Naive B cell (primary cell): ENCODE measurements around the gene SETD7. TPM values are rescaled to one million over a fixed set of nuclear protein-coding genes. Genes with fewer than 3 reads are reported as not detected.

ENCODE experiments used
- ATAC-seq, 2 donors: fragments of 150-1000 bp; cut with Tn5 transposase; 2 replicates each; pipeline ENCODE4 v1.10.0; 2021; ENCODE audit warnings: low read depth in 2 of 2, mild to moderate bottlenecking in 2 of 2, moderate library complexity in 2 of 2
- DNase-seq: peaks from one replicate; pipeline ENCODE4 v3.0.0; 2022
- H3K27ac Mint-ChIP-seq, 6 donors: one replicate each; pipeline ENCODE4 v1.8.0; 2020 to 2022; ENCODE audit warnings: mild to moderate bottlenecking in 6 of 6, mixed read lengths in 6 of 6, moderate library complexity in 5 of 6, inconsistent platforms in 2 of 6
- H3K27me3 Mint-ChIP-seq, 3 donors: one replicate each; pipeline ENCODE4 v1.8.0; 2021 to 2022; ENCODE audit warnings: mixed read lengths in 3 of 3, mild to moderate bottlenecking in 1 of 3
- H3K36me3 Mint-ChIP-seq, 2 donors: one replicate each; pipeline ENCODE4 v1.8.0; 2020 to 2022; ENCODE audit warnings: mixed read lengths in 2 of 2, inconsistent platforms in 1 of 2, mild to moderate bottlenecking in 1 of 2
- H3K4me1 Mint-ChIP-seq, 3 donors: one replicate each; pipeline ENCODE4 v1.8.0; 2020 to 2022; ENCODE audit warnings: mixed read lengths in 3 of 3, inconsistent platforms in 1 of 3, mild to moderate bottlenecking in 1 of 3, moderate library complexity in 1 of 3
- H3K4me3 Mint-ChIP-seq, 8 donors: one replicate each; pipeline ENCODE4 v1.8.0; 2020 to 2022; ENCODE audit warnings: mild to moderate bottlenecking in 8 of 8, mixed read lengths in 8 of 8, moderate library complexity in 8 of 8, inconsistent platforms in 2 of 8
- H3K9me3 Mint-ChIP-seq, 7 donors: one replicate each; pipeline ENCODE4 v1.8.0; 2020 to 2022; ENCODE audit warnings: mixed read lengths in 7 of 7, mild to moderate bottlenecking in 5 of 7, inconsistent platforms in 2 of 7, moderate library complexity in 1 of 7
- polyA plus RNA-seq, 6 donors: library from polyadenylated mRNA; unstranded; fragments of 300-500 nt; fragmentation: Illumina TruSeq; gene quantifications; one replicate each; pipeline ENCODE4 v1.2.3, GENCODE V29; 2021; ENCODE audit warnings: low read depth in 6 of 6

SETD7 gene
- polyA plus RNA-seq, 6 donors from 2014 or later, result 6.2 to 18.2 (median 11.9) TPM

GRCh38 chr4:139589336-139590018, 33.5 kb upstream of the SETD7 start:
- no peak overlapping the region for H3K4me3 Mint-ChIP-seq
- peaks cover 0 to 15% (median 3%) of the 10 kb centered on the region in 3 donors for H3K27me3 Mint-ChIP-seq
- peaks cover 0 to 4% (median 0%) of the 10 kb centered on the region in 7 donors for H3K9me3 Mint-ChIP-seq
- H3K4me1 Mint-ChIP-seq, result no peaks in the 10 kb centered on the region
- DNase-seq (no peak), ATAC-seq (no peak)
- no peaks in the 10 kb centered on the region for H3K36me3 Mint-ChIP-seq
- H3K27ac Mint-ChIP-seq, result no peak overlapping the region

GRCh38 chr4:139587446-139587845, 31.4 kb upstream of the SETD7 start:
- no peak overlapping the region for H3K4me3 Mint-ChIP-seq
- H3K9me3 Mint-ChIP-seq, result peaks cover 0 to 4% (median 0%) of the 10 kb centered on the region in 7 donors
- peak overlapping the region in 1 of 6 donors; percentile 13 for H3K27ac Mint-ChIP-seq
- H3K27me3 Mint-ChIP-seq, result peaks cover 6 to 24% (median 11%) of the 10 kb centered on the region in 3 donors
- H3K4me1 Mint-ChIP-seq, result no peaks in the 10 kb centered on the region
- DNase-seq (no peak), ATAC-seq (no peak)
- H3K36me3 Mint-ChIP-seq, result no peaks in the 10 kb centered on the region

- peaks cover 0 to 4% (median 0%) of the 10 kb centered on the region in 7 donors for H3K9me3 Mint-ChIP-seq
- DNase-seq, result no peak
- ATAC-seq, result no peak
- no peaks in the 10 kb centered on the region for H3K4me1 Mint-ChIP-seq
- H3K27me3 Mint-ChIP-seq, result peaks cover 5 to 28% (median 11%) of the 10 kb centered on the region in 3 donors
- no peak overlapping the region for H3K27ac Mint-ChIP-seq
- H3K36me3 Mint-ChIP-seq, result no peaks in the 10 kb centered on the region
- H3K4me3 Mint-ChIP-seq, result no peak overlapping the region
Measured at GRCh38 chr4:139585473-139585872, 29.5 kb upstream of the SETD7 start.

- Mint-ChIP-seq H3K4me3 (no peak overlapping the region), H3K4me1 (no peaks in the 10 kb centered on the region), H3K36me3 (no peaks in the 10 kb centered on the region), H3K27ac (no peak overlapping the region), H3K9me3 (peaks cover 0 to 4% (median 0%) of the 10 kb centered on the region in 7 donors), H3K27me3 (peaks cover 5 to 31% (median 11%) of the 10 kb centered on the region in 3 donors)
- DNase-seq, result no peak
- no peak for ATAC-seq
Measured at GRCh38 chr4:139584784-139585183, 28.8 kb upstream of the SETD7 start.

GRCh38 chr4:139584013-139584412, 28.0 kb upstream of the SETD7 start:
- ATAC-seq (no peak), DNase-seq (no peak)
- Mint-ChIP-seq H3K4me1 (no peaks in the 10 kb centered on the region), H3K27me3 (peaks cover 5 to 31% (median 11%) of the 10 kb centered on the region in 3 donors), H3K27ac (no peak overlapping the region), H3K9me3 (peaks cover 0 to 4% (median 0%) of the 10 kb centered on the region in 7 donors), H3K36me3 (no peaks in the 10 kb centered on the region), H3K4me3 (no peak overlapping the region)

GRCh38 chr4:139582044-139582443, 26.0 kb upstream of the SETD7 start:
- Mint-ChIP-seq H3K4me3 (no peak overlapping the region), H3K27me3 (peaks cover 5 to 31% (median 11%) of the 10 kb centered on the region in 3 donors), H3K9me3 (no peaks in the 10 kb centered on the region), H3K4me1 (no peaks in the 10 kb centered on the region), H3K27ac (peak overlapping the region in 1 of 6 donors; percentile 27), H3K36me3 (no peaks in the 10 kb centered on the region)
- DNase-seq (no peak), ATAC-seq (no peak)

- Mint-ChIP-seq H3K27me3 (peaks cover 5 to 26% (median 11%) of the 10 kb centered on the region in 3 donors), H3K4me3 (no peak overlapping the region), H3K27ac (peak overlapping the region in 1 of 6 donors; percentile 7), H3K4me1 (no peaks in the 10 kb centered on the region), H3K9me3 (no peaks in the 10 kb centered on the region), H3K36me3 (no peaks in the 10 kb centered on the region)
- ATAC-seq (no peak), DNase-seq (no peak)
Measured at GRCh38 chr4:139581096-139581495, 25.1 kb upstream of the SETD7 start.

GRCh38 chr4:139576219-139576618, 20.2 kb upstream of the SETD7 start:
- no peaks in the 10 kb centered on the region for H3K36me3 Mint-ChIP-seq
- no peak overlapping the region for H3K27ac Mint-ChIP-seq
- H3K4me1 Mint-ChIP-seq, result no peaks in the 10 kb centered on the region
- H3K27me3 Mint-ChIP-seq, result peaks cover 0 to 10% (median 5%) of the 10 kb centered on the region in 3 donors
- peaks cover 0 to 4% (median 0%) of the 10 kb centered on the region in 7 donors for H3K9me3 Mint-ChIP-seq
- DNase-seq (no peak), ATAC-seq (no peak)
- H3K4me3 Mint-ChIP-seq, result no peak overlapping the region

- Mint-ChIP-seq H3K27ac (no peak overlapping the region), H3K4me3 (no peak overlapping the region), H3K36me3 (no peaks in the 10 kb centered on the region), H3K27me3 (peaks cover 0 to 5% (median 0%) of the 10 kb centered on the region in 3 donors), H3K4me1 (no peaks in the 10 kb centered on the region), H3K9me3 (peaks cover 0 to 4% (median 0%) of the 10 kb centered on the region in 7 donors)
- DNase-seq, result no peak
- no peak for ATAC-seq
Measured at GRCh38 chr4:139575072-139575471, 19.1 kb upstream of the SETD7 start.

GRCh38 chr4:139574641-139575040, 18.6 kb upstream of the SETD7 start:
- no peak for ATAC-seq
- H3K4me1 Mint-ChIP-seq, result no peaks in the 10 kb centered on the region
- no peaks in the 10 kb centered on the region for H3K36me3 Mint-ChIP-seq
- H3K9me3 Mint-ChIP-seq, result peaks cover 0 to 4% (median 0%) of the 10 kb centered on the region in 7 donors
- H3K27me3 Mint-ChIP-seq, result peaks cover 0 to 5% (median 0%) of the 10 kb centered on the region in 3 donors
- H3K27ac Mint-ChIP-seq, result peak overlapping the region in 1 of 6 donors; percentile 29
- no peak overlapping the region for H3K4me3 Mint-ChIP-seq
- DNase-seq, result no peak

- no peaks in the 10 kb centered on the region for H3K27me3 Mint-ChIP-seq
- H3K9me3 Mint-ChIP-seq, result peaks cover 0 to 4% (median 0%) of the 10 kb centered on the region in 7 donors
- DNase-seq (no peak), ATAC-seq (no peak)
- no peak overlapping the region for H3K4me3 Mint-ChIP-seq
- no peaks in the 10 kb centered on the region for H3K36me3 Mint-ChIP-seq
- H3K4me1 Mint-ChIP-seq, result peaks cover 5 to 8% (median 6%) of the 10 kb centered on the region in 3 donors
- peak overlapping the region in 1 of 6 donors; percentile 6 for H3K27ac Mint-ChIP-seq
Measured at GRCh38 chr4:139568206-139568955, 12.4 kb upstream of the SETD7 start.

GRCh38 chr4:139567159-139567870, 11.3 kb upstream of the SETD7 start:
- Mint-ChIP-seq H3K27me3 (no peaks in the 10 kb centered on the region), H3K4me3 (peak overlapping the region in 2 of 8 donors; percentile 23 to 46), H3K4me1 (peaks cover 5 to 8% (median 6%) of the 10 kb centered on the region in 3 donors), H3K36me3 (no peaks in the 10 kb centered on the region), H3K27ac (peak overlapping the region in 5 of 6 donors; percentile 15 to 83 (median 65)), H3K9me3 (peaks cover 0 to 2% (median 0%) of the 10 kb centered on the region in 7 donors)
- peak; percentile 95 to 96 for ATAC-seq
- peak; percentile 40 for DNase-seq

- peaks cover 15 to 27% (median 26%) of the 10 kb centered on the region in 3 donors for H3K4me1 Mint-ChIP-seq
- H3K4me3 Mint-ChIP-seq, result peak overlapping the region in 1 of 8 donors; percentile 23
- H3K27ac Mint-ChIP-seq, result no peak overlapping the region
- peaks cover 0 to 2% (median 0%) of the 10 kb centered on the region in 7 donors for H3K9me3 Mint-ChIP-seq
- H3K36me3 Mint-ChIP-seq, result no peaks in the 10 kb centered on the region
- no peaks in the 10 kb centered on the region for H3K27me3 Mint-ChIP-seq
- ATAC-seq, result no peak
- DNase-seq, result no peak
Measured at GRCh38 chr4:139564502-139564901, 8.5 kb upstream of the SETD7 start.
